DND-41 (cell line): ENCODE measurements around the gene FAM20C.

ENCODE experiments used
- CTCF ChIP-seq: IDR thresholded peaks from 2 replicates; pipeline ENCODE4 v1.5.1; 2012; ENCODE audit warnings: borderline replicate concordance, low read length, moderate library complexity, mild to moderate bottlenecking; ENCODE audit not compliant: poor library complexity, severe bottlenecking; ENCODE audit errors: extremely low read depth
- EZH2 ChIP-seq: IDR thresholded peaks from 3 replicates; pipeline ENCODE4 v1.6.1; 2012; ENCODE audit warnings: borderline replicate concordance, low read depth, mild to moderate bottlenecking, moderate library complexity, low read length, inconsistent platforms; ENCODE audit not compliant: severe bottlenecking

GRCh38 chr7:200290-200689 is 7.9 kb downstream of the FAM20C start:
- TF ChIP-seq EZH2 (no peak), CTCF (no peak)
